ENCODE data around the gene CAAP1. TPM values are rescaled to one million over a fixed set of nuclear protein-coding genes. Genes with fewer than 3 reads are reported as not detected.

The CAAP1 gene
- total and polyA plus RNA-seq, 2 of the 8 experiments (the other 6 are each of a cell fraction or from before 2014, with no cell fraction given), result 9.5 to 36.7 TPM

- CTCF ChIA-PET (ENCODE audit: partially characterized antibody), result interaction anchor here (0.7 kb wide), 1 partner anchor 74 kb away, joined by 7 read pairs; no protein-coding TSS in a partner anchor
- POLR2A ChIA-PET (ENCODE audit: partially characterized antibody), result no interaction called here
- TF ChIP-seq KDM5A (IDR thresholded peaks at IDR 0.05; ENCODE audit: low read length), result no peak
These were observed 101.3 kb downstream of the CAAP1 start for GRCh38 chr9:26791274-26791673.

More at GRCh38 chr9:26791274-26791673, 101.3 kb downstream of the CAAP1 start:
- Histone ChIP-seq H3K36me3 (ENCODE audit: control insufficient read depth in 2 of 4, insufficient read depth in 4 of 4, low read length in 3 of 4) (no peaks in the 10 kb centered on the region), H3K79me1 (ENCODE audit: low read depth, low read length) (no peaks in the 10 kb centered on the region), H3K4me1 (replicated peaks in 1 of 4; ENCODE audit: control insufficient read depth in 3 of 4, insufficient read depth in 4 of 4, low read length in 3 of 4) (peaks cover 0 to 10% (median 0%) of the 10 kb centered on the region in 4 experiments; a peak in 1 of 7 replicates), H2BK5ac (ENCODE audit: low read depth, low read length) (no peak overlapping the region), H4K20me1 (replicated peaks in 1 of 2; ENCODE audit: control insufficient read depth in 1 of 2, insufficient read depth in 2 of 2, low read length in 2 of 2) (no peaks in the 10 kb centered on the region), H3K9ac (replicated peaks in 1 of 4; ENCODE audit: extremely low read depth in 1 of 4, low read depth in 3 of 4, low read length in 3 of 4) (no peak overlapping the region), H4K5ac (ENCODE audit: insufficient read length, low read depth, low read length) (no peak overlapping the region), H3K4me3 (ENCODE audit: extremely low read depth in 1 of 4, insufficient read depth in 2 of 4, low read depth in 3 of 4, low read length in 4 of 4) (no peak overlapping the region), H4K91ac (replicated peaks; ENCODE audit: insufficient read length, low read length) (no peak overlapping the region), H2BK15ac (ENCODE audit: low read length) (no peak overlapping the region), H3K9me3 (ENCODE audit: insufficient read depth in 2 of 2, low read depth in 1 of 2, low read length in 1 of 2) (no peaks in the 10 kb centered on the region), H2BK12ac (ENCODE audit: low read depth, low read length) (no peak overlapping the region), H3K23me2 (ENCODE audit: low read depth, low read length) (no peaks in the 10 kb centered on the region), H2AFZ (ENCODE audit: low read length) (no peak overlapping the region), H3K79me2 (ENCODE audit: control insufficient read depth in 1 of 2, insufficient read depth in 2 of 2, low read length in 2 of 2) (no peaks in the 10 kb centered on the region), H2BK20ac (ENCODE audit: low read length) (no peak overlapping the region), H3K4ac (replicated peaks; ENCODE audit: insufficient read length, low read depth, low read length) (no peak overlapping the region), H4K8ac (ENCODE audit: extremely low read depth, insufficient read depth, low read length) (no peak overlapping the region), H3K18ac (ENCODE audit: extremely low read depth, low read length) (no peak overlapping the region), H2BK120ac (replicated peaks; ENCODE audit: low read depth, low read length) (no peak overlapping the region), H3K23ac (ENCODE audit: insufficient read length) (no peak overlapping the region), H3K4me2 (ENCODE audit: insufficient read depth in 1 of 2, low read depth in 2 of 2, low read length in 2 of 2) (no peak overlapping the region), H2AK5ac (ENCODE audit: low read depth, low read length) (no peak overlapping the region; the same call in 1 of the 2 replicates), H3K56ac (replicated peaks; ENCODE audit: insufficient read length, low read depth, low read length) (no peak overlapping the region), H3K27me3 (replicated peaks in 1 of 4; ENCODE audit: control insufficient read depth in 3 of 4, extremely low read depth in 1 of 4, insufficient read depth in 3 of 4, low read length in 3 of 4) (peaks cover 0 to 2% (median 0%) of the 10 kb centered on the region in 4 experiments; a peak in 1 of 7 replicates), H3K27ac (ENCODE audit: low read depth, low read length) (no peak overlapping the region), H3K14ac (ENCODE audit: insufficient read length) (no peak overlapping the region)
- DNase-seq (ENCODE audit: low read depth in 1 of 2, low spot score in 2 of 2) (no peak), FAIRE-seq (no peak)
- WGBS, 2 experiments (ENCODE audit: extremely low coverage in 1 of 2, insufficient coverage in 1 of 2, insufficient read length in 1 of 2, insufficient replicate concordance in 2 of 2, low coverage in 1 of 2, low lambda C conversion rate in 2 of 2, missing lambda C conversion rate in 1 of 2), result 90% methylated on average over 5 of the region's 5 CpGs; no CpG with 5 or more reads in 1 of the 2 experiments
